PFSK-1 (cell line): ENCODE measurements around the gene ZNF615.

Experiments used
- FOXP2 ChIP-seq: optimal IDR thresholded peaks from 2 replicates; pipeline ENCODE3; 2011; ENCODE audit warnings: borderline replicate concordance, control low read depth, inconsistent platforms; ENCODE audit not compliant: insufficient read depth; ENCODE audit errors: extremely low read length, extremely low read depth
- POLR2AphosphoS5 ChIP-seq: IDR thresholded peaks from 2 replicates; pipeline ENCODE4 v1.6.1; 2012; ENCODE audit warnings: low read depth, mild to moderate bottlenecking, control low read depth, low read length, moderate library complexity
- REST ChIP-seq, 2 experiments: IDR thresholded peaks; 2 replicates each; pipeline versions ENCODE4 v1.6.1 to v1.8.0; 2011 to 2012; ENCODE audit warnings: low read depth in 2 of 2, low read length in 2 of 2, control low read depth in 1 of 2, inconsistent platforms in 1 of 2, mild to moderate bottlenecking in 1 of 2, moderate library complexity in 1 of 2; ENCODE audit not compliant: insufficient read depth in 1 of 2
- SIN3A ChIP-seq: IDR thresholded peaks from 2 replicates; pipeline ENCODE4 v1.6.1; 2012; ENCODE audit warnings: mild to moderate bottlenecking, low read length, moderate library complexity, borderline replicate concordance; ENCODE audit not compliant: insufficient read depth
- TAF1 ChIP-seq: IDR thresholded peaks from 2 replicates; pipeline ENCODE4 v1.6.1; 2012; ENCODE audit warnings: low read length, control low read depth, borderline replicate concordance; ENCODE audit not compliant: insufficient read depth

GRCh38 chr19:51948975-51949374 is 59.0 kb downstream of the ZNF615 start:
- TF ChIP-seq POLR2AphosphoS5 = no peak
- no peak for TF ChIP-seq REST (IDR thresholded peaks at IDR 0.05; ENCODE audit: insufficient read depth in 1 of 2, low read depth in 2 of 2, low read length in 2 of 2)
- no peak for TF ChIP-seq SIN3A
- TF ChIP-seq TAF1 = no peak
- no peak for TF ChIP-seq FOXP2
